Transverse colon (tissue), 4 donors: ENCODE results near the gene SPATA45.

Experiments
- POLR2A ChIP-seq: fragments of 450-650 bp; IDR thresholded peaks from one replicate; pipeline ENCODE4 v1.6.1; 2016; ENCODE audit warnings: antibody characterized with exemption, mild to moderate bottlenecking, moderate library complexity
- POLR2AphosphoS5 ChIP-seq, 3 donors: sonication (generic); formaldehyde crosslinking; IDR thresholded peaks; one replicate each; pipeline ENCODE4 v1.6.1; 2016; ENCODE audit warnings: antibody characterized with exemption in 3 of 3
- TF ChIP-seq, protein P1 (sequence below), 5 experiments: fragments of 200-600 bp in 3 of 5; fragments of 450-650 bp in 2 of 5; sonication (generic) in 3 of 5; IDR thresholded peaks; 1 replicate in 2 of 5; 2 replicates in 3 of 5; pipeline ENCODE4 v1.5.1; 2016 to 2017; ENCODE audit warnings: antibody characterized with exemption in 5 of 5, inconsistent platforms in 3 of 5, mild to moderate bottlenecking in 2 of 5, moderate library complexity in 1 of 5

GRCh38 chr1:212820969-212821368 is 26.5 kb downstream of the SPATA45 start:
- TF ChIP-seq, protein P1, sequence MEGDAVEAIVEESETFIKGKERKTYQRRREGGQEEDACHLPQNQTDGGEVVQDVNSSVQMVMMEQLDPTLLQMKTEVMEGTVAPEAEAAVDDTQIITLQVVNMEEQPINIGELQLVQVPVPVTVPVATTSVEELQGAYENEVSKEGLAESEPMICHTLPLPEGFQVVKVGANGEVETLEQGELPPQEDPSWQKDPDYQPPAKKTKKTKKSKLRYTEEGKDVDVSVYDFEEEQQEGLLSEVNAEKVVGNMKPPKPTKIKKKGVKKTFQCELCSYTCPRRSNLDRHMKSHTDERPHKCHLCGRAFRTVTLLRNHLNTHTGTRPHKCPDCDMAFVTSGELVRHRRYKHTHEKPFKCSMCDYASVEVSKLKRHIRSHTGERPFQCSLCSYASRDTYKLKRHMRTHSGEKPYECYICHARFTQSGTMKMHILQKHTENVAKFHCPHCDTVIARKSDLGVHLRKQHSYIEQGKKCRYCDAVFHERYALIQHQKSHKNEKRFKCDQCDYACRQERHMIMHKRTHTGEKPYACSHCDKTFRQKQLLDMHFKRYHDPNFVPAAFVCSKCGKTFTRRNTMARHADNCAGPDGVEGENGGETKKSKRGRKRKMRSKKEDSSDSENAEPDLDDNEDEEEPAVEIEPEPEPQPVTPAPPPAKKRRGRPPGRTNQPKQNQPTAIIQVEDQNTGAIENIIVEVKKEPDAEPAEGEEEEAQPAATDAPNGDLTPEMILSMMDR (IDR thresholded peaks at IDR 0.05), result no peak
- TF ChIP-seq POLR2A (no peak), POLR2AphosphoS5 (IDR thresholded peaks at IDR 0.05) (no peak)
